ENCODE measurements around the gene TACC3. TPM values are rescaled to one million over a fixed set of nuclear protein-coding genes. Genes with fewer than 3 reads are reported as not detected.

The TACC3 gene
- polyA plus RNA-seq, 1 of the 3 experiments (the other 2 are of a cell fraction), result 49.5 TPM

DNA sequence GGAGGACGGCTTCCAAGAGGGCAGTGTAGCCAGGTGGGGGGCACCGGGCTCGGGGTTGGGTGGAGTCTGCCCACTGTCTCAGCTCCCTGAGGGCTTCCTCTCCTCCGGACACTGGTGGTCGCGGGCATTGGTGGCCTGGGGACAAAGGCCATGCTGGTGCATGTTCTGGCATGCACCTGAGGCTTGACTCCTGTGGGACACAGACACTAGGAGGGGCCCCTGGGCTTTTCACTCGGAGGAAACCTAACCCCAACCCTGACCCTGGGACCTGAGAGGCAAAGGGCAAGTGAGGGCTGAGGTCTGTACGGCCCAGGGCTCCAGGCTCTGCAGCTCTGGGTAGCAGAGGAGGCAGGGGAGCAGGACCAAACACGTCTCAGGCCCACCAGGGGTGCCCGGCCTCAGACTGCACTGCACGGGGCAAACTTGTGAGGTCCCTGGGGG lies 49.5 kb downstream of the TACC3 start:
- H3K9ac ChIP-seq, result no peak overlapping the region
- 86% methylated on average over 3 of the region's 11 CpGs for WGBS (ENCODE audit: low lambda C conversion rate)
- ChIA-PET CTCF (interaction anchor here (1.1 kb wide), 1 partner anchor 129 kb away, joined by 3 read pairs; no protein-coding TSS in a partner anchor), POLR2A (no interaction called here)
- no peaks in the 10 kb centered on the region for H4K20me1 ChIP-seq (ENCODE audit: insufficient read depth)
- H3K79me2 ChIP-seq (ENCODE audit: insufficient read depth), result no peaks in the 10 kb centered on the region
- peaks cover 0 to 33% of the 10 kb centered on the region in 2 experiments; a peak in 1 of 4 replicates for H3K4me1 ChIP-seq (ENCODE audit: control insufficient read depth in 1 of 2, insufficient read depth in 2 of 2, low read depth in 1 of 2, low read length in 1 of 2)
- no peak for DNase-seq
- no peaks in the 10 kb centered on the region for H3K9me3 ChIP-seq
- H3K27me3 ChIP-seq (ENCODE audit: insufficient read depth), result no peaks in the 10 kb centered on the region
- no peak overlapping the region for H3K4me2 ChIP-seq
- no peaks in the 10 kb centered on the region for H3K9me2 ChIP-seq
- H2AFZ ChIP-seq (ENCODE audit: low read depth), result no peak overlapping the region
- H3K27ac ChIP-seq (ENCODE audit: low read depth in 2 of 2, low read length in 1 of 2), result no peak overlapping the region
- no peaks in the 10 kb centered on the region for H3F3A ChIP-seq (replicated peaks; ENCODE audit: insufficient read depth)
- no peaks in the 10 kb centered on the region for H3K36me3 ChIP-seq (replicated peaks in 1 of 2; ENCODE audit: control insufficient read depth in 1 of 2, insufficient read depth in 2 of 2, low read length in 1 of 2)
- H3K4me3 ChIP-seq (ENCODE audit: low read depth in 2 of 2, low read length in 1 of 2), result no peak overlapping the region
- TF ChIP-seq FOXM1 (IDR thresholded peaks at IDR 0.05; ENCODE audit: low read depth) (no peak), TCF12 (IDR thresholded peaks at IDR 0.05) (no peak), YY1 (IDR thresholded peaks at IDR 0.05; ENCODE audit: low read depth) (no peak), RFX5 (IDR thresholded peaks at IDR 0.05; ENCODE audit: low read length) (no peak), CHD2 (IDR thresholded peaks at IDR 0.05; ENCODE audit: low read length, partially characterized antibody) (no peak), MEF2A (IDR thresholded peaks at IDR 0.05; ENCODE audit: borderline replicate concordance, low read depth) (no peak), RCOR1 (IDR thresholded peaks at IDR 0.05; ENCODE audit: low read length) (no peak)
- TF ChIP-seq, protein P1, sequence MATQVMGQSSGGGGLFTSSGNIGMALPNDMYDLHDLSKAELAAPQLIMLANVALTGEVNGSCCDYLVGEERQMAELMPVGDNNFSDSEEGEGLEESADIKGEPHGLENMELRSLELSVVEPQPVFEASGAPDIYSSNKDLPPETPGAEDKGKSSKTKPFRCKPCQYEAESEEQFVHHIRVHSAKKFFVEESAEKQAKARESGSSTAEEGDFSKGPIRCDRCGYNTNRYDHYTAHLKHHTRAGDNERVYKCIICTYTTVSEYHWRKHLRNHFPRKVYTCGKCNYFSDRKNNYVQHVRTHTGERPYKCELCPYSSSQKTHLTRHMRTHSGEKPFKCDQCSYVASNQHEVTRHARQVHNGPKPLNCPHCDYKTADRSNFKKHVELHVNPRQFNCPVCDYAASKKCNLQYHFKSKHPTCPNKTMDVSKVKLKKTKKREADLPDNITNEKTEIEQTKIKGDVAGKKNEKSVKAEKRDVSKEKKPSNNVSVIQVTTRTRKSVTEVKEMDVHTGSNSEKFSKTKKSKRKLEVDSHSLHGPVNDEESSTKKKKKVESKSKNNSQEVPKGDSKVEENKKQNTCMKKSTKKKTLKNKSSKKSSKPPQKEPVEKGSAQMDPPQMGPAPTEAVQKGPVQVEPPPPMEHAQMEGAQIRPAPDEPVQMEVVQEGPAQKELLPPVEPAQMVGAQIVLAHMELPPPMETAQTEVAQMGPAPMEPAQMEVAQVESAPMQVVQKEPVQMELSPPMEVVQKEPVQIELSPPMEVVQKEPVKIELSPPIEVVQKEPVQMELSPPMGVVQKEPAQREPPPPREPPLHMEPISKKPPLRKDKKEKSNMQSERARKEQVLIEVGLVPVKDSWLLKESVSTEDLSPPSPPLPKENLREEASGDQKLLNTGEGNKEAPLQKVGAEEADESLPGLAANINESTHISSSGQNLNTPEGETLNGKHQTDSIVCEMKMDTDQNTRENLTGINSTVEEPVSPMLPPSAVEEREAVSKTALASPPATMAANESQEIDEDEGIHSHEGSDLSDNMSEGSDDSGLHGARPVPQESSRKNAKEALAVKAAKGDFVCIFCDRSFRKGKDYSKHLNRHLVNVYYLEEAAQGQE (IDR thresholded peaks at IDR 0.05; ENCODE audit: low read depth, low read length), result no peak
- TF ChIP-seq, protein P2, sequence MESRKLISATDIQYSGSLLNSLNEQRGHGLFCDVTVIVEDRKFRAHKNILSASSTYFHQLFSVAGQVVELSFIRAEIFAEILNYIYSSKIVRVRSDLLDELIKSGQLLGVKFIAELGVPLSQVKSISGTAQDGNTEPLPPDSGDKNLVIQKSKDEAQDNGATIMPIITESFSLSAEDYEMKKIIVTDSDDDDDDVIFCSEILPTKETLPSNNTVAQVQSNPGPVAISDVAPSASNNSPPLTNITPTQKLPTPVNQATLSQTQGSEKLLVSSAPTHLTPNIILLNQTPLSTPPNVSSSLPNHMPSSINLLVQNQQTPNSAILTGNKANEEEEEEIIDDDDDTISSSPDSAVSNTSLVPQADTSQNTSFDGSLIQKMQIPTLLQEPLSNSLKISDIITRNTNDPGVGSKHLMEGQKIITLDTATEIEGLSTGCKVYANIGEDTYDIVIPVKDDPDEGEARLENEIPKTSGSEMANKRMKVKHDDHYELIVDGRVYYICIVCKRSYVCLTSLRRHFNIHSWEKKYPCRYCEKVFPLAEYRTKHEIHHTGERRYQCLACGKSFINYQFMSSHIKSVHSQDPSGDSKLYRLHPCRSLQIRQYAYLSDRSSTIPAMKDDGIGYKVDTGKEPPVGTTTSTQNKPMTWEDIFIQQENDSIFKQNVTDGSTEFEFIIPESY (IDR thresholded peaks at IDR 0.05; ENCODE audit: borderline replicate concordance, low read depth), result no peak
- TF ChIP-seq, protein P3, sequence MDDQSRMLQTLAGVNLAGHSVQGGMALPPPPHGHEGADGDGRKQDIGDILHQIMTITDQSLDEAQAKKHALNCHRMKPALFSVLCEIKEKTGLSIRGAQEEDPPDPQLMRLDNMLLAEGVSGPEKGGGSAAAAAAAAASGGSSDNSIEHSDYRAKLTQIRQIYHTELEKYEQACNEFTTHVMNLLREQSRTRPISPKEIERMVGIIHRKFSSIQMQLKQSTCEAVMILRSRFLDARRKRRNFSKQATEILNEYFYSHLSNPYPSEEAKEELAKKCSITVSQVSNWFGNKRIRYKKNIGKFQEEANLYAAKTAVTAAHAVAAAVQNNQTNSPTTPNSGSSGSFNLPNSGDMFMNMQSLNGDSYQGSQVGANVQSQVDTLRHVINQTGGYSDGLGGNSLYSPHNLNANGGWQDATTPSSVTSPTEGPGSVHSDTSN (IDR thresholded peaks at IDR 0.05), result no peak
- TF ChIP-seq, protein P4, sequence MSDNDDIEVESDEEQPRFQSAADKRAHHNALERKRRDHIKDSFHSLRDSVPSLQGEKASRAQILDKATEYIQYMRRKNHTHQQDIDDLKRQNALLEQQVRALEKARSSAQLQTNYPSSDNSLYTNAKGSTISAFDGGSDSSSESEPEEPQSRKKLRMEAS (IDR thresholded peaks at IDR 0.05; ENCODE audit: low read depth), result no peak

Data from SK-N-SH (cell line).